ENCODE measurements around the gene PLEKHG4B. TPM values are rescaled to one million over a fixed set of nuclear protein-coding genes. Genes with fewer than 3 reads are reported as not detected.
"Not testable (repeated sequence)": the region's sequence is repeated elsewhere in the genome, so short reads cannot be mapped to it uniquely, and the experiment has no call there.

Gene PLEKHG4B
- polyA plus RNA-seq, 3 donors: not detected

DNA sequence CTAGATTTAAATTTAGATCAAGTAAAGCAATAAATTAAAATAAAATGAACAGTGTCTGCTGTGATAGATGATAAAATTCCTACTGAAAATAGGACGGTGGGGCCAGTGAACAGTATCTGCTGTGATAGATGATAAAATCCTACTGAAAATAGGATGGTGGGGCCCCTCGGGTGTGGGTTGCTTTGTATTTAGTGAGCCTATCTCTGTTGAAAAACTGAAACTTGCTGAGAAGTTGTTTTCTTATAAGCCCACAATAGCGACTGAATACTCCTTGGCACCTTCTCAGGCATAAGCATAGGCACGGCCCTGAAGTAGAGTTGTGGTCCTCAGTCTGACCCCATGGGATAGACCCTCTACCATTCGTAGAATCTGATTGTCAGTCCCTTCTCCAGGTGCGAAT, 131.8 kb downstream of the PLEKHG4B start:
- Mint-ChIP-seq H3K27ac (no peak overlapping the region), H3K4me3 (no peak overlapping the region), H3K36me3 (peaks cover 46 to 53% of the 10 kb centered on the region in 2 donors), H3K27me3 (ENCODE audit: low read depth in 3 of 3) (no peaks in the 10 kb centered on the region), H3K4me1 (peaks cover 42% of the 10 kb centered on the region), H3K9me3 (no peaks in the 10 kb centered on the region)
- peaks cover 46 to 58% of the 10 kb centered on the region in 2 donors for H3K36me3 ChIP-seq (replicated peaks in 1 of 2; ENCODE audit: control insufficient read depth in 1 of 2, insufficient read depth in 2 of 2, low read length in 2 of 2)
- peaks cover 55% of the 10 kb centered on the region for H4K20me1 ChIP-seq (ENCODE audit: insufficient read depth, low read length)
- DNase-seq: no peak
- WGBS (ENCODE audit: insufficient coverage): 100% methylated on average over 5 of the region's 6 CpGs
- H3K4me1 ChIP-seq (ENCODE audit: control insufficient read depth in 1 of 2, insufficient read depth in 2 of 2, low read length in 2 of 2): peaks cover 19 to 27% of the 10 kb centered on the region in 2 donors
- peaks cover 48% of the 10 kb centered on the region for H3K79me2 ChIP-seq (ENCODE audit: insufficient read depth, low read length)
- H3K9me3 ChIP-seq (replicated peaks in 1 of 2; ENCODE audit: control insufficient read depth in 1 of 2, insufficient read depth in 1 of 2, low read length in 2 of 2): no peaks in the 10 kb centered on the region
- no peak overlapping the region for H3K4me3 ChIP-seq (replicated peaks in 1 of 3; ENCODE audit: low read depth in 2 of 3, low read length in 3 of 3)
- H3K4me2 ChIP-seq (replicated peaks; ENCODE audit: extremely low read depth, low read length, poor library complexity, severe bottlenecking): no peak overlapping the region
- no peak overlapping the region for H3K9ac ChIP-seq (ENCODE audit: insufficient read depth, low read length, poor library complexity, severe bottlenecking)
- no peak overlapping the region for H3K27ac ChIP-seq (ENCODE audit: low read depth in 1 of 2, low read length in 2 of 2)
- TF ChIP-seq, protein P1, sequence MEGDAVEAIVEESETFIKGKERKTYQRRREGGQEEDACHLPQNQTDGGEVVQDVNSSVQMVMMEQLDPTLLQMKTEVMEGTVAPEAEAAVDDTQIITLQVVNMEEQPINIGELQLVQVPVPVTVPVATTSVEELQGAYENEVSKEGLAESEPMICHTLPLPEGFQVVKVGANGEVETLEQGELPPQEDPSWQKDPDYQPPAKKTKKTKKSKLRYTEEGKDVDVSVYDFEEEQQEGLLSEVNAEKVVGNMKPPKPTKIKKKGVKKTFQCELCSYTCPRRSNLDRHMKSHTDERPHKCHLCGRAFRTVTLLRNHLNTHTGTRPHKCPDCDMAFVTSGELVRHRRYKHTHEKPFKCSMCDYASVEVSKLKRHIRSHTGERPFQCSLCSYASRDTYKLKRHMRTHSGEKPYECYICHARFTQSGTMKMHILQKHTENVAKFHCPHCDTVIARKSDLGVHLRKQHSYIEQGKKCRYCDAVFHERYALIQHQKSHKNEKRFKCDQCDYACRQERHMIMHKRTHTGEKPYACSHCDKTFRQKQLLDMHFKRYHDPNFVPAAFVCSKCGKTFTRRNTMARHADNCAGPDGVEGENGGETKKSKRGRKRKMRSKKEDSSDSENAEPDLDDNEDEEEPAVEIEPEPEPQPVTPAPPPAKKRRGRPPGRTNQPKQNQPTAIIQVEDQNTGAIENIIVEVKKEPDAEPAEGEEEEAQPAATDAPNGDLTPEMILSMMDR (IDR thresholded peaks at IDR 0.05): no peak
- H3K27me3 ChIP-seq (ENCODE audit: control insufficient read depth in 2 of 2, insufficient read depth in 2 of 2, low read length in 2 of 2): no peaks in the 10 kb centered on the region
- no peak overlapping the region for H2AFZ ChIP-seq (ENCODE audit: insufficient read depth, low read depth, low read length, poor library complexity, severe bottlenecking)
- intact Hi-C loops (cut with micrococcal nuclease): loop anchor here in 1 of 2 donors (5.0 kb wide), 1 partner anchor 44 kb away; no protein-coding TSS in a partner anchor

DNA sequence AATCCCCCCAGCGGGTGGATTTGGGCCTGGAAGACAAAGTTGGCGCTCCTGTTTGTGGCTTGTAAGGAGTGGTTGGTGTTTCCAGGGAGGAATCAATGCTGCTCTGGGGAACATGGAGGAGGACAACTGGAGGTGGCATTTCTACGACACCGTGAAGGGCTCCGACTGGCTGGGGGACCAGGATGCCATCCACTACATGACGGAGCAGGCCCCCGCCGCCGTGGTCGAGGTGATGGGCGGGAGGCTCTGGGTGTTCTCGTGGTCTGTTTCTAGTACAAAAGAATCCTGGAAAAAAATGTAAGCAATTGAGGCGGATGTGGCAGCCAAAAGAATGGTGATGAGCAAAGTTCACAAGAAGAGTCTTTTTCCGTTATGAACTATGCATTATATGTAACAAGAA, 133.4 kb downstream of the PLEKHG4B start:
- H3K9me3 Mint-ChIP-seq: no peaks in the 10 kb centered on the region
- H3K4me2 ChIP-seq (replicated peaks; ENCODE audit: extremely low read depth, low read length, poor library complexity, severe bottlenecking): no peak overlapping the region
- H3K27me3 Mint-ChIP-seq (ENCODE audit: low read depth in 3 of 3): no peaks in the 10 kb centered on the region
- peaks cover 27% of the 10 kb centered on the region for H3K4me1 Mint-ChIP-seq
- H4K20me1 ChIP-seq (ENCODE audit: insufficient read depth, low read length): peaks cover 41% of the 10 kb centered on the region
- peaks cover 7 to 11% of the 10 kb centered on the region in 2 donors for H3K4me1 ChIP-seq (ENCODE audit: control insufficient read depth in 1 of 2, insufficient read depth in 2 of 2, low read length in 2 of 2)
- H3K36me3 Mint-ChIP-seq: peaks cover 56 to 63% of the 10 kb centered on the region in 2 donors
- no peak overlapping the region for H3K27ac Mint-ChIP-seq
- H2AFZ ChIP-seq (ENCODE audit: insufficient read depth, low read depth, low read length, poor library complexity, severe bottlenecking): no peak overlapping the region
- no peaks in the 10 kb centered on the region for H3K27me3 ChIP-seq (ENCODE audit: control insufficient read depth in 2 of 2, insufficient read depth in 2 of 2, low read length in 2 of 2)
- peaks cover 32% of the 10 kb centered on the region for H3K79me2 ChIP-seq (ENCODE audit: insufficient read depth, low read length)
- intact Hi-C loops (cut with micrococcal nuclease): no loop called here
- TF ChIP-seq, protein P1 (IDR thresholded peaks at IDR 0.05): no peak
- H3K9ac ChIP-seq (ENCODE audit: insufficient read depth, low read length, poor library complexity, severe bottlenecking): no peak overlapping the region
- DNase-seq: no peak
- no peak overlapping the region for H3K4me3 Mint-ChIP-seq
- H3K36me3 ChIP-seq (replicated peaks in 1 of 2; ENCODE audit: control insufficient read depth in 1 of 2, insufficient read depth in 2 of 2, low read length in 2 of 2): peaks cover 60 to 71% of the 10 kb centered on the region in 2 donors
- no peaks in the 10 kb centered on the region for H3K9me3 ChIP-seq (replicated peaks in 1 of 2; ENCODE audit: control insufficient read depth in 1 of 2, insufficient read depth in 1 of 2, low read length in 2 of 2)
- H3K4me3 ChIP-seq (replicated peaks in 1 of 3; ENCODE audit: low read depth in 2 of 3, low read length in 3 of 3): no peak overlapping the region
- WGBS (ENCODE audit: insufficient coverage): 100% methylated on average over 12 of the region's 14 CpGs
- H3K27ac ChIP-seq (ENCODE audit: low read depth in 1 of 2, low read length in 2 of 2): no peak overlapping the region

DNA sequence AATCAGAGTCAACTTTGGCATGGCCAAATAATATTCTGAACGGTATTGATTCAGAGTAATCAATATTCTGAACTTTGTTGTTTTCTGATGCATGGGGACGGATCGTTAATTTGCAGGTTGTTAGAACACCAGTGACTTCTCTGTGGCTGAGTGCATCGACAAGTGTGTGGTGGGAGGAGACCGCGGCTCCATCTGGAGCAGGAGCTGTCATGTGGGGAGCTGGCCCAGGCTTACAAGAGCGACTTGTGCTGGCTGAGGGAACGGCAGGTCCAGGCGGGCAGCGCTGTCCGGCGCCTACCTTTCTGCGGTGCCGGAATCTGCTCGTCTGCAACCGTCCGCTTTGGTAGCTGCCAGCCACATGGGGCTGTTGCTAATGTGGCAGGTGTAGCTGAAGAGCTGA, 135.4 kb downstream of the PLEKHG4B start:
- H3K27ac ChIP-seq (ENCODE audit: low read depth in 1 of 2, low read length in 2 of 2); H3K9me3 Mint-ChIP-seq; H3K9me3 ChIP-seq (replicated peaks in 1 of 2; ENCODE audit: control insufficient read depth in 1 of 2, insufficient read depth in 1 of 2, low read length in 2 of 2); DNase-seq; H3K9ac ChIP-seq (ENCODE audit: insufficient read depth, low read length, poor library complexity, severe bottlenecking); H3K27me3 ChIP-seq (ENCODE audit: control insufficient read depth in 2 of 2, insufficient read depth in 2 of 2, low read length in 2 of 2); H3K27me3 Mint-ChIP-seq (ENCODE audit: low read depth in 3 of 3); H3K4me3 ChIP-seq (replicated peaks in 1 of 3; ENCODE audit: low read depth in 2 of 3, low read length in 3 of 3); H3K4me2 ChIP-seq (replicated peaks; ENCODE audit: extremely low read depth, low read length, poor library complexity, severe bottlenecking); H3K27ac Mint-ChIP-seq; H2AFZ ChIP-seq (ENCODE audit: insufficient read depth, low read depth, low read length, poor library complexity, severe bottlenecking); intact Hi-C loops (cut with micrococcal nuclease); H3K4me1 ChIP-seq (ENCODE audit: control insufficient read depth in 1 of 2, insufficient read depth in 2 of 2, low read length in 2 of 2): not testable (repeated sequence)
- peaks cover 11% of the 10 kb centered on the region for H3K4me1 Mint-ChIP-seq
- H4K20me1 ChIP-seq (ENCODE audit: insufficient read depth, low read length): peaks cover 23% of the 10 kb centered on the region
- H3K36me3 Mint-ChIP-seq: peaks cover 72 to 84% of the 10 kb centered on the region in 2 donors
- WGBS (ENCODE audit: insufficient coverage): 100% methylated on average over 3 of the region's 17 CpGs
- peaks cover 12% of the 10 kb centered on the region for H3K79me2 ChIP-seq (ENCODE audit: insufficient read depth, low read length)
- H3K4me3 Mint-ChIP-seq: peak overlapping the region in 1 of 2 donors; percentile 18
- peaks cover 78 to 92% of the 10 kb centered on the region in 2 donors for H3K36me3 ChIP-seq (replicated peaks in 1 of 2; ENCODE audit: control insufficient read depth in 1 of 2, insufficient read depth in 2 of 2, low read length in 2 of 2)

Measured in CD14-positive monocyte (primary cell).